Putamen (tissue), 1 donor: ENCODE results near the gene FOSL1.
"Not testable (repeated sequence)": the region's sequence is repeated elsewhere in the genome, so short reads cannot be mapped to it uniquely, and the experiment has no call there.

Experiments used
- DNase-seq: peaks from one replicate; pipeline ENCODE4 v3.0.0-alpha.2; 2016; ENCODE audit warnings: low spot score

FOSL1 gene

DNA sequence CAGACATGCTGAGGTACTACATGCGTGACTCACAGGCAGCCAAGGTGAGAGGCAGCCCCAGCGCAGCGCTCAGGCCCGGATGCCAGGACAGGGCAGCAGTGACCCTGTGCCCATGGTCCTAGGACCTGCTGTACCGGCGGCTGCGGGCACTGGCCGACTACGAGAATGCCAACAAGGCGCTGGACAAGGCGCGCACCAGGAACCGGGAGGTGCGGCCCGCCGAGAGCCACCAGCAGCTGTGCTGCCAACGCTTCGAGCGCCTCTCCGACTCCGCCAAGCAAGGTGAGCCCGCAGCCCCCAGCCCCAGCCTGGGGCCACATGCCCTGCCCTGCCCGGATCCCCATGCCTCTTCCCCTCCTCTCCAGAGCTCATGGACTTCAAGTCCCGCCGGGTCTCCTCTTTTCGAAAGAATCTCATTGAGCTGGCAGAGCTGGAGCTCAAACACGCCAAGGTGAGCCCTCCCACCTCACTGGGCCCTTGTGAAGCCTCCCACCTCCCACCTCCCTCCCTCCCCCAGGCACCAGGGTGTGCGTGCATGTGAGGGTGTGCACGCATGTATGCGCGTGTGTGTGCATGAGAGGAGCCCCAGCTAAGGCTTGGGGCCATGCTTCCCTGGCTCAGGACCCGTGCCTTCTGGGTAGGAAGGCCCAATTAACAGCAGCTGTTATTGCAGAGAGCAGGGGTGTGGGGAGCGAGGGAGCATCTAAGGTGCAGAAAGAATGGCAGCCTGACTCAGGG, 47.5 kb downstream of the FOSL1 start:
- no peak for DNase-seq

GRCh38 chr11:65851811-65852507, 48.2 kb downstream of the FOSL1 start:
- no peak for DNase-seq

GRCh38 chr11:65851083-65851579, 49.1 kb downstream of the FOSL1 start:
- no peak for DNase-seq

DNA sequence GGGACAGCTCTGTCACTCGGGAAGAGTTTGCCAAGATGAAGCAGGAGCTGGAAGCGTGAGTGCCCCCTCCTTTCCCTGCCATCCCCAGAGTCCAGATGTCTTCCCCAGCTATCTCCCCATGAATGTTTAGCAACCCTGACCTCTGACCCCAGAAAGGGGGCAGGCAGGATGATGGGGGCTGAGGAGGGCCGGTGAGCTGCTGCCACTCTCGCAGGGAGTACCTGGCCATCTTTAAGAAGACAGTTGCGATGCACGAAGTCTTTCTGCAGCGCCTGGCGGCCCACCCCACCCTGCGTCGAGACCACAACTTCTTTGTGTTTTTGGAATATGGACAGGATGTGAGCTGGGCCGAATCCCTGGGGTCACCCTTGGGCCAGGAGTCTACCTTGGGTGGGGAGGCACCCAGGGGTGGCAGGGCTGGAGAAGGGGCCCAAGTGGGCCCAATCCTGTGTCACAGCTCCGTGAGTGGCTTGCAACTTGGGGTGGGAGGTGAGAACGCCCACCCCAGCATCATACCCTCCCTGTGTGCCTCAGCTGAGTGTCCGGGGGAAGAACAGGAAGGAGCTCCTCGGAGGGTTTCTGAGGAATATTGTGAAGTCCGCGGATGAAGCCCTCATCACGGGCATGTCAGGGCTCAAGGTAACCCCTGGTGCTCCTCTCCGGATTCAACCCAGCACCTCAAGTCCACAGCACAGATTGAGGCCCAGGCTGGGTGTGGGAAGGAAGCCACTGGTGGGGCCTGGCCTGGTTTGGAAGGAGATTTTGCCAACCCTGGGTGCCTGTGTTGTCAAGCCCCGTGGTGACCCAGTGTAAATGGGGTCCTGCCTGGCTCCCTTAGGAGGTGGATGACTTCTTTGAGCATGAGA, 49.7 kb downstream of the FOSL1 start:
- DNase-seq, result no peak

GRCh38 chr11:65849771-65850216, 50.4 kb downstream of the FOSL1 start:
- no peak for DNase-seq

DNA sequence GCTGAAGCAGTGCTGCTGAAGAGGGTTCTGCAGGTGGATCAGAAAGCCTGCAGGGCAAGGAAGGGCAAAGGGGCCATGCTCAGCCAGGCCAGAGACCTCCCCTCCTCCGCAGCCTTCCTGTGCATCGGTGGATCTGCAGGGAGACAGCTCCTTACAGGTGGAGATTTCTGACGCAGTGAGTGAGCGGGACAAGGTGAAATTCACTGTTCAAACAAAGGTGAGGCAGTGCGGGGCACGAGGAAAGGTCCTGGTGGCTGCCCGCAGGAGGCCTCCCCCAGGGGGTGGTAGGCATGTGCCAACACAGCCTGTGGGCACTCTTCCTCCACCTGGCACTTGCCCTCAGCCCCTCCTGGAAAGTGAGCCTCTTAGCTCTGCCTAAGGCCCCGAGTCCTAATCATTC, 50.8 kb downstream of the FOSL1 start:
- no peak for DNase-seq

DNA sequence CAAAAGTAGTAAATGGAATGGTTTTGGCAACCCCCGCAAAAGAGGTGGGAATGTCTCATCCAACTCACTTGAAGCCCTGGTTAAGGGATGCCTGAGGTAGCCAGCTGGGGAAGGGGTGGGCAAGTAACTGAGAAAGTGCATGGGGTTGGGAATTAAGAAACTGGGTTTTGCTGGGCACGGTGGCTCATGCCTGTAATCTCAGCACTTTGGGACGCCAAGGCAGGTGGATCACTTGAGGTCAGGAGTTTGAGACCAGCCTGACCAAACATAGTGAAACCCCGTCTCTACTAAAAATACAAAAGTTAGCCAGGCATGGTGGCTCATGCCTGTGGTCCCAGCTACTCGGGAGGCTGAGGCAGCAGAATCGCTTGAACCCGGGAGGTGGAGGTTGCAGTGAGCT, 51.5 kb downstream of the FOSL1 start:
- DNase-seq, result not testable (repeated sequence)

GRCh38 chr11:65847746-65848145, 52.4 kb downstream of the FOSL1 start:
- DNase-seq, result no peak

DNA sequence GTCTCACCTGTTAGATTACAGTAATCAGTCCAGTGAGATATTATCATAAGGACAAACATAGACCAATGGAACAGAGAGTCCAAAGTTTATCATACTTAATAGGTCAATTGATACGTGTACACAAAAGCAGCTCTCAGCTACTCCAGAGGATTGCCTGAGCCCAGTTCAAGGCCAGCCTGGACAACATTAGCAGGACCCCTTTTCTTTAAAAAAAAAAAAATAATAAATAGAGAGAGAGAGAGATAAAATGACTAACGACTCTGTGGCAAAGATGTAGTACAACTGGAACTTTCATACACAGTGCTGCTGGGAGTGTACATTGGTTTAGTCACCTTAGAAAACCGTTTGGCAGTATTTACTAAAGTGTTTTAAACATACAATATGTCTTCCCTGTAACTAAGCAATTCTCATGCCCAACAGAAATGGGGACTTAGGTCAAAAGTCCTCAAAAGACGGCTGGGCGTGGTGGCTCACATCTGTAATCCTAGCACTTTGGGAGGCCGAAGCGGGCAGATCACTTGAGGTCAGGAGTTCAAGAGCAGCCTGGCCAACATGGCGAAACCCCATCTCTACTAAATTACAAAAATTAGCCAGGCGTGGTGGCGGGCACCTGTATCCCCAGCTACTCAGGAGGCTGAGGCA, 55.8 kb downstream of the FOSL1 start:
- DNase-seq, result no peak

- DNase-seq, result no peak
Observed at GRCh38 chr11:65843811-65844210, 56.4 kb downstream of the FOSL1 start.

DNA sequence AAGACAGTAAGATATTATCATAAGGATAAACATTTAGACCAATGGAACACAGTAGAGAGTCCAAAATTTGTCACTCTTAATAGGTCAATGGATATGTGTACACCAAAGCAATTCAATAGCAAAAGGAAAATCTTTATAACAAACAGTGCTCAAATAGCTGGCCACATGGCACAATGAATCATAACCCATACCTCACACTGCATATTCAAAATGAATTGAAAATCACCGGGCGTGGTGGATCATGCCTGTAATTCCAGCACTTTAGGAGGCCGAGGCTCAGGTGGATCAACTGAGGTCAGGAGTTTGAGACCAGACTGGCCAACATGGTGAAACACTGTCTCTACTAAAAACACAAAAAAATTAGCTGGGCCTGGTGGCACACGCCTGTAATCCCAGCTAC, 58.0 kb downstream of the FOSL1 start:
- no peak for DNase-seq
